T-helper 1 cell treated with Interleukin-12 subunit alpha and Interleukin-12 subunit beta and Interleukin-4 antibody, amounts not matched to agents 30 μg/mL and 1 μg/mL, for 36 hours (primary cell): ENCODE data around the gene TSBP1.
"Not testable (repeated sequence)": the region's sequence is repeated elsewhere in the genome, so short reads cannot be mapped to it uniquely, and the experiment has no call there.

Experiments used
- H3K27ac Mint-ChIP-seq: one replicate; pipeline ENCODE4 v1.8.0; 2021; ENCODE audit warnings: mild to moderate bottlenecking, mixed read lengths
- H3K27me3 Mint-ChIP-seq: one replicate; pipeline ENCODE4 v1.8.0; 2021; ENCODE audit warnings: low read depth, mixed read lengths
- H3K36me3 Mint-ChIP-seq: one replicate; pipeline ENCODE4 v1.8.0; 2021; ENCODE audit warnings: low read depth, mixed read lengths
- H3K4me1 Mint-ChIP-seq: one replicate; pipeline ENCODE4 v1.8.0; 2021; ENCODE audit warnings: low read depth, mixed read lengths
- H3K4me3 Mint-ChIP-seq: one replicate; pipeline ENCODE4 v1.8.0; 2021; ENCODE audit warnings: mild to moderate bottlenecking, moderate library complexity, mixed read lengths
- H3K9me3 Mint-ChIP-seq: one replicate; pipeline ENCODE4 v1.8.0; 2021; ENCODE audit warnings: mixed read lengths

The TSBP1 gene

GRCh38 chr6:32391505-32391904, 19.8 kb upstream of the TSBP1 start:
- H3K27me3 Mint-ChIP-seq = peaks cover 48% of the 10 kb centered on the region
- no peak overlapping the region for H3K27ac Mint-ChIP-seq
- H3K36me3 Mint-ChIP-seq = no peaks in the 10 kb centered on the region
- no peaks in the 10 kb centered on the region for H3K9me3 Mint-ChIP-seq
- no peaks in the 10 kb centered on the region for H3K4me1 Mint-ChIP-seq
- no peak overlapping the region for H3K4me3 Mint-ChIP-seq

- Mint-ChIP-seq H3K4me1 (no peaks in the 10 kb centered on the region), H3K27ac (no peak overlapping the region), H3K9me3 (no peaks in the 10 kb centered on the region), H3K4me3 (no peak overlapping the region), H3K27me3 (peaks cover 38% of the 10 kb centered on the region), H3K36me3 (no peaks in the 10 kb centered on the region)
These were observed 16.1 kb upstream of the TSBP1 start for GRCh38 chr6:32387589-32388340.

- Mint-ChIP-seq H3K4me1 (no peaks in the 10 kb centered on the region), H3K36me3 (no peaks in the 10 kb centered on the region), H3K9me3 (no peaks in the 10 kb centered on the region), H3K4me3 (no peak overlapping the region), H3K27me3 (peaks cover 38% of the 10 kb centered on the region), H3K27ac (no peak overlapping the region)
These were observed 14.3 kb upstream of the TSBP1 start for GRCh38 chr6:32386040-32386439.

GRCh38 chr6:32382757-32383420, 11.2 kb upstream of the TSBP1 start:
- H3K27ac Mint-ChIP-seq = no peak overlapping the region
- no peaks in the 10 kb centered on the region for H3K4me1 Mint-ChIP-seq
- no peak overlapping the region for H3K4me3 Mint-ChIP-seq
- H3K36me3 Mint-ChIP-seq = no peaks in the 10 kb centered on the region
- H3K27me3 Mint-ChIP-seq = peaks cover 22% of the 10 kb centered on the region
- H3K9me3 Mint-ChIP-seq = no peaks in the 10 kb centered on the region

- peaks cover 26% of the 10 kb centered on the region for H3K27me3 Mint-ChIP-seq
- H3K27ac Mint-ChIP-seq = no peak overlapping the region
- H3K9me3 Mint-ChIP-seq = no peaks in the 10 kb centered on the region
- H3K36me3 Mint-ChIP-seq = no peaks in the 10 kb centered on the region
- H3K4me3 Mint-ChIP-seq = no peak overlapping the region
- no peaks in the 10 kb centered on the region for H3K4me1 Mint-ChIP-seq
These were observed 7.8 kb upstream of the TSBP1 start for GRCh38 chr6:32379545-32379944.

- no peak overlapping the region for H3K4me3 Mint-ChIP-seq
- no peaks in the 10 kb centered on the region for H3K4me1 Mint-ChIP-seq
These were observed 4.2 kb upstream of the TSBP1 start for GRCh38 chr6:32375739-32376529.

GRCh38 chr6:32371229-32371628, 474 bp downstream of the TSBP1 start:
- H3K36me3 Mint-ChIP-seq = no peaks in the 10 kb centered on the region
- peaks cover 40% of the 10 kb centered on the region for H3K27me3 Mint-ChIP-seq
- no peak overlapping the region for H3K4me3 Mint-ChIP-seq
- H3K27ac Mint-ChIP-seq = no peak overlapping the region
- no peaks in the 10 kb centered on the region for H3K9me3 Mint-ChIP-seq
- H3K4me1 Mint-ChIP-seq = peaks cover 5% of the 10 kb centered on the region

More at GRCh38 chr6:32375739-32376529, 4.2 kb upstream of the TSBP1 start:
- Mint-ChIP-seq H3K27ac (no peak overlapping the region), H3K27me3 (peaks cover 41% of the 10 kb centered on the region), H3K36me3 (no peaks in the 10 kb centered on the region), H3K9me3 (no peaks in the 10 kb centered on the region)

GRCh38 chr6:32370505-32370904, 1.2 kb downstream of the TSBP1 start:
- Mint-ChIP-seq H3K4me3 (no peak overlapping the region), H3K27me3 (peaks cover 39% of the 10 kb centered on the region), H3K9me3 (no peaks in the 10 kb centered on the region), H3K27ac (no peak overlapping the region), H3K36me3 (no peaks in the 10 kb centered on the region), H3K4me1 (peaks cover 5% of the 10 kb centered on the region)

- no peaks in the 10 kb centered on the region for H3K9me3 Mint-ChIP-seq
- peaks cover 45% of the 10 kb centered on the region for H3K27me3 Mint-ChIP-seq
- peaks cover 5% of the 10 kb centered on the region for H3K4me1 Mint-ChIP-seq
- H3K36me3 Mint-ChIP-seq = no peaks in the 10 kb centered on the region
- no peak overlapping the region for H3K4me3 Mint-ChIP-seq
- H3K27ac Mint-ChIP-seq = no peak overlapping the region
These were observed 2.0 kb downstream of the TSBP1 start for GRCh38 chr6:32369660-32370059.

GRCh38 chr6:32367644-32368043, 4.1 kb downstream of the TSBP1 start:
- Mint-ChIP-seq H3K4me3 (no peak overlapping the region), H3K27ac (no peak overlapping the region), H3K9me3 (no peaks in the 10 kb centered on the region), H3K36me3 (no peaks in the 10 kb centered on the region), H3K27me3 (peaks cover 52% of the 10 kb centered on the region), H3K4me1 (peaks cover 5% of the 10 kb centered on the region)

GRCh38 chr6:32359225-32359624, 12.5 kb downstream of the TSBP1 start:
- not testable (repeated sequence) for H3K4me1 Mint-ChIP-seq, H3K9me3 Mint-ChIP-seq

GRCh38 chr6:32358548-32358947, 13.2 kb downstream of the TSBP1 start:
- not testable (repeated sequence) for H3K4me1 Mint-ChIP-seq, H3K36me3 Mint-ChIP-seq, H3K27ac Mint-ChIP-seq, H3K9me3 Mint-ChIP-seq, H3K4me3 Mint-ChIP-seq
- H3K27me3 Mint-ChIP-seq = peaks cover 26% of the 10 kb centered on the region

More at GRCh38 chr6:32359225-32359624, 12.5 kb downstream of the TSBP1 start:
- not testable (repeated sequence) for H3K4me3 Mint-ChIP-seq, H3K36me3 Mint-ChIP-seq, H3K27ac Mint-ChIP-seq
- peaks cover 26% of the 10 kb centered on the region for H3K27me3 Mint-ChIP-seq

- H3K36me3 Mint-ChIP-seq = no peaks in the 10 kb centered on the region
- H3K4me1 Mint-ChIP-seq = no peaks in the 10 kb centered on the region
- no peaks in the 10 kb centered on the region for H3K9me3 Mint-ChIP-seq
- H3K27ac Mint-ChIP-seq = no peak overlapping the region
- H3K4me3 Mint-ChIP-seq = no peak overlapping the region
- peaks cover 37% of the 10 kb centered on the region for H3K27me3 Mint-ChIP-seq
These were observed 16.7 kb downstream of the TSBP1 start for GRCh38 chr6:32355018-32355417.

- Mint-ChIP-seq H3K9me3 (no peaks in the 10 kb centered on the region), H3K27me3 (peaks cover 48% of the 10 kb centered on the region), H3K4me1 (no peaks in the 10 kb centered on the region), H3K4me3 (no peak overlapping the region), H3K27ac (no peak overlapping the region), H3K36me3 (no peaks in the 10 kb centered on the region)
These were observed 18.4 kb downstream of the TSBP1 start for GRCh38 chr6:32353348-32353747.

- no peak overlapping the region for H3K27ac Mint-ChIP-seq
- no peaks in the 10 kb centered on the region for H3K4me1 Mint-ChIP-seq
- no peak overlapping the region for H3K4me3 Mint-ChIP-seq
These were observed 31.5 kb downstream of the TSBP1 start for GRCh38 chr6:32340242-32340641.

More at GRCh38 chr6:32340242-32340641, 31.5 kb downstream of the TSBP1 start:
- H3K36me3 Mint-ChIP-seq = no peaks in the 10 kb centered on the region
- no peaks in the 10 kb centered on the region for H3K9me3 Mint-ChIP-seq
- peaks cover 52% of the 10 kb centered on the region for H3K27me3 Mint-ChIP-seq
